ENCODE data around the gene KLC3.

The KLC3 gene

GRCh38 chr19:45321848-45322247, 18.7 kb upstream of the KLC3 start:
- no peak overlapping the region for H3K4me2 ChIP-seq (ENCODE audit: low read depth, low read length, poor library complexity, severe bottlenecking)
- H3K9me2 ChIP-seq (replicated peaks; ENCODE audit: insufficient read depth, low read length), result no peaks in the 10 kb centered on the region
- no peaks in the 10 kb centered on the region for H3K27me3 ChIP-seq (ENCODE audit: low read length)
- no peaks in the 10 kb centered on the region for H3K79me2 ChIP-seq (ENCODE audit: insufficient read depth, low read length)
- TF ChIP-seq, protein P1, sequence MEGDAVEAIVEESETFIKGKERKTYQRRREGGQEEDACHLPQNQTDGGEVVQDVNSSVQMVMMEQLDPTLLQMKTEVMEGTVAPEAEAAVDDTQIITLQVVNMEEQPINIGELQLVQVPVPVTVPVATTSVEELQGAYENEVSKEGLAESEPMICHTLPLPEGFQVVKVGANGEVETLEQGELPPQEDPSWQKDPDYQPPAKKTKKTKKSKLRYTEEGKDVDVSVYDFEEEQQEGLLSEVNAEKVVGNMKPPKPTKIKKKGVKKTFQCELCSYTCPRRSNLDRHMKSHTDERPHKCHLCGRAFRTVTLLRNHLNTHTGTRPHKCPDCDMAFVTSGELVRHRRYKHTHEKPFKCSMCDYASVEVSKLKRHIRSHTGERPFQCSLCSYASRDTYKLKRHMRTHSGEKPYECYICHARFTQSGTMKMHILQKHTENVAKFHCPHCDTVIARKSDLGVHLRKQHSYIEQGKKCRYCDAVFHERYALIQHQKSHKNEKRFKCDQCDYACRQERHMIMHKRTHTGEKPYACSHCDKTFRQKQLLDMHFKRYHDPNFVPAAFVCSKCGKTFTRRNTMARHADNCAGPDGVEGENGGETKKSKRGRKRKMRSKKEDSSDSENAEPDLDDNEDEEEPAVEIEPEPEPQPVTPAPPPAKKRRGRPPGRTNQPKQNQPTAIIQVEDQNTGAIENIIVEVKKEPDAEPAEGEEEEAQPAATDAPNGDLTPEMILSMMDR (IDR thresholded peaks at IDR 0.05; ENCODE audit: insufficient read depth, low read length, poor library complexity, severe bottlenecking), result no peak
- TF ChIP-seq EZH2phosphoT487 (conservative IDR thresholded peaks at IDR 0.05; ENCODE audit: low read length), result no peak
- H3K9ac ChIP-seq (ENCODE audit: low read length), result no peak overlapping the region
- no peaks in the 10 kb centered on the region for H3K9me3 ChIP-seq (ENCODE audit: insufficient read depth, low read length)
- H3F3A ChIP-seq (ENCODE audit: insufficient read depth), result no peaks in the 10 kb centered on the region
- no peak overlapping the region for H3K27ac ChIP-seq (ENCODE audit: low read depth, low read length)
- no peak overlapping the region for H2AFZ ChIP-seq (ENCODE audit: low read depth, low read length, severe bottlenecking)
- H4K20me1 ChIP-seq (ENCODE audit: low read depth, low read length), result no peaks in the 10 kb centered on the region
- no peak overlapping the region for H3K4me3 ChIP-seq (ENCODE audit: insufficient read depth, low read length, poor library complexity, severe bottlenecking)
- H3K36me3 ChIP-seq (ENCODE audit: low read length), result no peaks in the 10 kb centered on the region

DNA sequence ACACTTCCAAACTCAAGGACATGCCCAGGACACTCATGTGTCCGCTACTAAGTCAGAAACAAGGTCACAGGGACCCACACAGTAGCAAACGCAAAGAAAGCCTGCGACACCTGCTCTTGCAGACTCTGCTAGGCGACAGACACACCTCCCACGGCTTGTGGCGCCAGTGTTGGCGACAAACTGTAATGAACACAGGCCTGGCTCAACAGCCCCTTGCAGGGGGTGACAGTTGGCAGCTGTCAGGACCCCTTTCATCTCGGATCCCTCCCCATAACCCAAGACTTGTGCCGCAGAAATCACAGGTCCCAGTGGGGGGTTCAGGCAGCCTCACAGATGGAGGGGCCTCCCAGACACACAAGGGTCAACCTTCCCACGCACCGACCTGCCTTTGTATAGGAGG, 18.2 kb upstream of the KLC3 start:
- Histone ChIP-seq H3K9me2 (replicated peaks; ENCODE audit: insufficient read depth, low read length) (no peaks in the 10 kb centered on the region), H3K9ac (ENCODE audit: low read length) (no peak overlapping the region), H3K4me2 (ENCODE audit: low read depth, low read length, poor library complexity, severe bottlenecking) (no peak overlapping the region), H3K27me3 (ENCODE audit: low read length) (no peaks in the 10 kb centered on the region), H2AFZ (ENCODE audit: low read depth, low read length, severe bottlenecking) (no peak overlapping the region), H3K36me3 (ENCODE audit: low read length) (no peaks in the 10 kb centered on the region), H4K20me1 (ENCODE audit: low read depth, low read length) (no peaks in the 10 kb centered on the region), H3K4me3 (ENCODE audit: insufficient read depth, low read length, poor library complexity, severe bottlenecking) (no peak overlapping the region), H3K27ac (ENCODE audit: low read depth, low read length) (no peak overlapping the region), H3K79me2 (ENCODE audit: insufficient read depth, low read length) (no peaks in the 10 kb centered on the region), H3K9me3 (ENCODE audit: insufficient read depth, low read length) (no peaks in the 10 kb centered on the region), H3F3A (ENCODE audit: insufficient read depth) (no peaks in the 10 kb centered on the region)
- no peak for TF ChIP-seq EZH2phosphoT487 (conservative IDR thresholded peaks at IDR 0.05; ENCODE audit: low read length)
- TF ChIP-seq, protein P1 (IDR thresholded peaks at IDR 0.05; ENCODE audit: insufficient read depth, low read length, poor library complexity, severe bottlenecking), result no peak

GRCh38 chr19:45322744-45323281, 17.7 kb upstream of the KLC3 start, which contains the start of gene CKM:
TSS of gene CKM (minus strand) at chr19:45322875. CDS start at chr19:45319713, 3,162 bp downstream.
- H3K4me2 ChIP-seq (ENCODE audit: low read depth, low read length, poor library complexity, severe bottlenecking), result no peak within 1 kb of the TSS
- H3K36me3 ChIP-seq (ENCODE audit: low read length), result no peaks in the 10 kb centered on the region
- H3K9me2 ChIP-seq (replicated peaks; ENCODE audit: insufficient read depth, low read length), result no peaks in the 10 kb centered on the region
- H3K27ac ChIP-seq (ENCODE audit: low read depth, low read length), result no peak within 1 kb of the TSS
- no peaks in the 10 kb centered on the region for H3F3A ChIP-seq (ENCODE audit: insufficient read depth)
- no peak within 1 kb of the TSS for H3K9ac ChIP-seq (ENCODE audit: low read length)
- no peaks in the 10 kb centered on the region for H4K20me1 ChIP-seq (ENCODE audit: low read depth, low read length)
- H3K9me3 ChIP-seq (ENCODE audit: insufficient read depth, low read length), result no peaks in the 10 kb centered on the region
- no peaks in the 10 kb centered on the region for H3K27me3 ChIP-seq (ENCODE audit: low read length)
- H3K79me2 ChIP-seq (ENCODE audit: insufficient read depth, low read length), result no peaks in the 10 kb centered on the region
- no peak within 1 kb of the TSS for H3K4me3 ChIP-seq (ENCODE audit: insufficient read depth, low read length, poor library complexity, severe bottlenecking)
- TF ChIP-seq, protein P1 (IDR thresholded peaks at IDR 0.05; ENCODE audit: insufficient read depth, low read length, poor library complexity, severe bottlenecking), result no peak
- no peak for TF ChIP-seq EZH2phosphoT487 (conservative IDR thresholded peaks at IDR 0.05; ENCODE audit: low read length)
- no peak within 1 kb of the TSS for H2AFZ ChIP-seq (ENCODE audit: low read depth, low read length, severe bottlenecking)
